GM21360 (cell line): ENCODE data around the gene C11orf24.
"Not testable (repeated sequence)": the region's sequence is repeated elsewhere in the genome, so short reads cannot be mapped to it uniquely, and the experiment has no call there.

Experiments used
- ATAC-seq: cut with Tn5 transposase; IDR thresholded peaks from one replicate; pipeline ENCODE4 v1.9.1; 2021; ENCODE audit warnings: mild to moderate bottlenecking, moderate library complexity; ENCODE audit not compliant: unreplicated experiment

The C11orf24 gene

DNA sequence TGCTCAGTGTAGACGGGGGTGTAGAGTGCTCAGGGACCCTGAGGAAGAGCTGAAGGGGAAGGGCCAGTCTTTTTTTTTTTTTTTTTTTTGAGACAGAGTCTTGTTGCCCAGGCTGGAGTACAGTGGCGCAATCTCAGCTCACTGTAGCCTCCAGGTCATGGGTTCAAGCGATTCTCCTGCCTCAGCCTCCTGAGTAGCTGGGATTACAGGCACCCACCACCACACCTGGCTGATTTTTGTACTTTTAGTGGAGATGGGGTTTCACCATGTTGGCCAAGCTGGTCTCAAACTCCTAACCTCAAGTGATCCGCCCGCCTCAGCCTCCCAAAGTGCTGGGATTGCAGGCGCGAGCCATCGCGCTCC lies 27.7 kb upstream of the C11orf24 start:
- ATAC-seq, result not testable (repeated sequence)

DNA sequence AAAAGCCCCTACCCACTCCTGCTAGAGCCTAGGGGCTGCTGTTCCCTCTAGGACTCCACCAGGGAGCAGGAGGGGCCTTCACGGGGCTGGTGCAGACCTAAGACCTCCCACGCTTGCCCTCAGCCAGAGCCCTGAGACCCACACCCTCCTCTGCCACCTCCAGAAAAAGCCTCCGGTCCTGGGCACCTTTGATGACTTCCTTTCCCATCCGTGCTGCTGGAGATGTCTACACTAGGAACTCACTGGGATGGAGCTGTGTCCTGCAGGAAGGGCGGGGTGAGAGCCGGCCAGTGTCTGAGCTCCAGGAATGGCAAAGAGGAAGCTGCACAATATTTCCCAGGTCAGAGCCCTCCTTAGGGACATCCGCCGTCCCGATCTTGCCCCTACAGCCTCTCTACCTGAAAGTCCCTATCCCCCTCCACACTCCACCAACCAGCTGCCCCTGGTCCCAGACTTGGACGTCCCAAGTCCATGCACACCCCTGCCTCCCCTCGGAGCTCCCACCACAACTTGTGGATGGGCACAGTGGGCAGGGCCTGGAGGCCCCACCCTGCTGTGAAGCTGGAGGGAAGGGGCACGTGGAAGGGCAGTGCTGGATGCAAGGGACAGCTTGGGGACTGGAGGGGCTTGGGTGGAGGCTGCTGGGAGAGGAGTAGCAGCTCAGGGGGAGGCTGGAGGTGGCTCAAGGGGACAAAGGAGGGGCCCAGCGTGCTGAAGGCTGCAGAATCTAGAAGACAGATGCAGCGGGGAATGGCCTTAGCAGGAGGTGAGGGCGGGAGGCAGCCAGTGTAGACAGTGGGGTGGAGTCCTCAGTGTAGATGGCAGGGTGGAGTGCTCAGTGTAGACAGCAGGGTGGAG lies 27.1 kb upstream of the C11orf24 start:
- no peak for ATAC-seq

DNA sequence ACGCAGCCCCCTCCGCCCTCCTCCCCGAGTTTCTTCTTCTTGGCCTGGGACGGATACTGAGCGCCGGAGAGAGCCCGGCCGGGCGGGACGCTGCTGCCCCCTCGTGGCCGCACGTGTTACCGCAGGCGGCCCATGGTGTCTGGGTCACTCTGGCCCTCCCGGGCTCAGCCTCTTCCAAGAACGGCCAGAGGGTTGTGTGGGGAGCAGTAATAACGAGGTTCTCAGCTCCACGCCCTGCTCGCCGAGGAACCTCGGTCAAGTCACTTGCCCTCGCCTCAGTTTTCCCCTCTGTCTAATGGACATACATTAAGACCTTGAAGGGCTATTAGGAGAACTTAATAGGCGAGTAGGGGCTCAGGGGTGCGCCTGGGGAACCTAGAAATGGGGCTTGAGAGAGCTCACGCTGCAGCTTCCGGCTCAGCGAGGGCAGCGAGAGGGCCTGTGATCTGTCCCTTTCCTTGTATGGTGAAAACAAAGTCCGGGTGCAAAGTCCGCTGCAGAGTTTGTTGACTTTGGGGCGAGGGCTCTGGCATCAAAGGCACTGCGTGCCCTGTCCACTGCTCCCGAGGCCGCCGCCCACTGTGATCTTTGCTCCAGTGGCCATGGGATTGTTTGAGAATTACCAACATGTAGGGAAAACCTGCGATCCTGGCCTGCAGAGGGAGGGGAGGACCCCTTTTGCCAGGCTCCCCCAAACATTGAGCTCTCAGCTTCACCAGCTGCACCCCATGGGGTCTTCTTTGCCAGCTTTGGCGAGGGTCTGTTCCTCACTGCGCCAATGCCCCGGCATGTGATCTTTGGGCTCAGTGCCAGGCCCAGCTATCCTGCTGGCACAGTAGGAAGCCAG lies 26.3 kb upstream of the C11orf24 start:
- ATAC-seq, result no peak

DNA sequence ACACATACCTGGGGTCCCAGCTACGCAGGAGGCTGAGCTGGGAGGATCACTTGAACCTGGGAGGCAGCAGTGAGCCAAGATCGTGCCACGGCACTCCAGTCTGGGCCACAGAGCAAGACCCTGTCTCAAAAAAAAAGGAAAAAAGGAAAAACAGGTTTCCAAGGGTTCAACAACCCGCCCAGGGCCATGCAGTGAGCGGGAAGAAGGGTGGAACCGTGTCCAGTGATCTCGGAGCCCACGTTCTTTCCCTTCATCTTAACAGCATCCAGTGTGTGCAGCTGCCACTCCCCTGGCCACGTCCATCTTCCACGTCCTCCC lies 25.7 kb upstream of the C11orf24 start:
- ATAC-seq, result no peak

DNA sequence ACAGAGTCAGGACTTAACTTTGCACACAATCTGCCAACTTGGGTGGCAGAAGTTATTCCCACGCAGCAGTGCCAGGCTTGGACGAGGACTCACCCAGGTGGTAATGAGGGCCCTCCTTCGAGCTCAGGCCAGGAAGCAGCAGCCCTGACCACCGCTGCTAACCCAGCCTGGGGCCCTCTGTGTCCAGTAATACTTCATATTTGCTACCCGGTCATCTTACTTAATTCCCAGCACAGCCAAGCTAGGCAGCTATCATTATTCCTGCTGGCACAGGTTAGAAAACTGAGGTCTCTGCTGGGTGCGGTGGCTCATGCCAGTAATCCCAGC lies 25.2 kb upstream of the C11orf24 start:
- no peak for ATAC-seq

DNA sequence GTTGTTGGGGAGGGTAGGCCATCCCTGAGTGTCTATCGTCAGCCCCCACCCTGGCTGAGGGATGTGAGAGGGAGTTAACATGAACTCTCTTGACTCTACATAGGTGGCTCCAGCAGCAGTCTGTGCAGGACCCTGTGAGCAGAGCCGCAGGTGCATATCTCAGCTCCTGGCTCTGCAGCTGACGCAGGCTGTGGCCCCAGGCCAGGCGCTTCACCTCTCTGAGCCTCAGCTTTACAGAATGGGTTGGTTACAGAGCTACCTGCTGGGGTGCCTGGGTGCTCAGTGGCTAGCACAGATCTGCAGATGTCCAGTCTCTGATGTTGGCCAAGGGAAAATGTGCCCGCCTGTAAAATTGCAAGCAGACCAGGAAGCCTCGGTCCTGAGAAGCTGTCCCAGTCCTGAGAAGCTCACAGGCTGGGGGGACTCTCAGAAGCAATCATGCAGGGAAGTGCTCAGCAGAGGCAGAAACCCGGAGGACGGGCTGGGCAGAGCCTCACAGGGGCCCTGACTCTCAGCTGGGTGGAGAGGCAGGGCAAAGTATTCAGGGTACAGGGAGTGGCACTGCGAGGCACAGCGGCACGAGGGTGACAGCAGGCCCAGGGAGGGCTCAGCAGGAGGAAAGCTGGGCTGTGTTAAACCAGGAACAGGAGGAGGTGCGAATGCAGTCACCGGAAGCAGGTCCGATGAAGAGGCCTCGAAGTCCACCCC lies 24.7 kb upstream of the C11orf24 start:
- ATAC-seq, result no peak

DNA sequence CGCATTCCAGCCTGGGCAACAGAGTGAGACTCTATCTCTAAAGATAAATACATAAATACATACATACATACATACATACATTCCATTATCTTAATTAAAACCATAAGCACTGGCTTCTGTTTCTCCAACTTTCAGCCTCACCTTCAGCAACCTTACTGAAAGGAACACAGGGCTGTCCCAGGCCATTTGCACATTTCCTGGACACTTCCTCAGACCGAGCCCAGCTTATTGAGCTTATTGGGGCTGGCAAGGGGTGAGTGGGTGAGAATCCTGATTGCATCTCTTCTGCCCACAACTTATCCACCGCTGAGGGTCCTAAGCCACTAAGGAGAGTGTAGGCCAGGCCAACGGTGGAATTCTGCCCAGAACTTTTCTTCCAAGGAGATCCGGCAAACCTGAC lies 24.2 kb upstream of the C11orf24 start:
- ATAC-seq, result no peak

DNA sequence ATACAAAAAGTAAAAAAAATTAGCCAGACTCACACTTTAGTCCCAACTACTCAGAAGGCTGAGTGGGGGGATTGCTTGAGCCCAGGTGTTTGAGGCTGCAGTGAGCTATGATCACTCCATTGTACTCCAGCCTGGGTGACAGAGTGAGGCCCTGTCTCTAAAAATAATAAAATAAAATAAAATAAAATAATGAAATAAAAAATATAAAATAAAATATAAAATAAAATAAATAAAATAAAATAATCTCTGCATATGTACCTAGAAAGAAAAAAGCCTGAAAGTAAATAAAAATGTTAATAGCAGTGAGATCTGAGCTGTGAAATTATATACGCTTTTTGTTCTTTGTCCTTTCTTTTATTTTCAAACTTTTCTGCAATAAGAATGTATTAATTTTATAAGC lies 23.5 kb upstream of the C11orf24 start:
- no peak for ATAC-seq

DNA sequence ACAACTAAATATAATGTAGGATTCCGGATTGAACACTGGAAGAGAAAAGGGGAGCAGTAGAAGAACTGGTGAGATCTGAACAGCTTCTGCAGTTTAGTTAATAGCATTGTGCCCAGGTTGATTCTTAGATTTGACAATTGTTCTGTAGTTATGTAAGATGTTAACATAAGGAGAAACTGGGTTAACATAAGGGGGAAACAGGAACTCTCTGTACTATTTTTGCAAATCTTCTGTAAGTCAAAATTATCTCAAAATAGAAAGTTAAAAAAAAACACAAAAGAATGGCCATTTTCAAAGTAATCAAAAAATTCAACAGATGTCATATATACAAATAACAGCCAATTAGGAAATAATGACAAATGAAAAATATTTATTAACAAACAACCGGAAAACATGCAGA lies 21.9 kb upstream of the C11orf24 start:
- ATAC-seq, result no peak

DNA sequence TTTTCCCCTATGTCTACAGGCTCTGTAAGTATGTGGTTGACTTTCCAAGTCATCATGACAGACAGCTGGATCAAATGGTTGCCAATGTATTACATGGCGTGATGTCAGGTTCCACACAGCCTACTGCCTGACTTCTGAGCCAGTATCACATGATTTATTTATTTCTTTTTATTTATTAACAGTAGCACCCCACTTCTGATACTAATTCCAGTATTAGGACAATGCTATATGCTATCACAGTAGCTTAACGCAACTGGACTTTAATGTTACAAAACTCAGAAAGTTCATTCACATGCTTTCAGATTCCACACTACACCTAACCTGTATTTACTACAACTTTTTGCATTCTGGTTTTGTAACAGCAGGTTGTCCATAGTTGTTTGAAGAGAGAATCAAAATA lies 17.7 kb upstream of the C11orf24 start:
- ATAC-seq, result no peak

DNA sequence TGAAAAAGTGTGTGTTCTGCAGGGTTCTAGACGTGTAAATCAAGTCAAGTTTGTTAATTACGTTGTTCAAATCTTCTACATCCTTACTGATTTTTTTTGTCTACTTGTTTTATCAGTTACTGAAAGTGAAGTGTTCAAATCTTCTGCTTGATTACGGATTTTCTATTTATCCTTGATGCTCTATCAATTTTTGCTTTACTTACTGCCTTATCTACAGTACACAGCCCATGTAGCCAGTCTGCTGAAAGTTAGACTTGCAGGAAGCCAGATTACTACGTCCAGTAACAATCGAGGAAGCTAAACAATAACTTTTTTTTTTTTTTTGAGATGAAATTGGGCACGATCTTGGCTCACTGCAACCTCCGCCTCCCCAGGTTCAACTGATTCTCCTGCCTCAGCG lies 15.6 kb upstream of the C11orf24 start:
- no peak for ATAC-seq

DNA sequence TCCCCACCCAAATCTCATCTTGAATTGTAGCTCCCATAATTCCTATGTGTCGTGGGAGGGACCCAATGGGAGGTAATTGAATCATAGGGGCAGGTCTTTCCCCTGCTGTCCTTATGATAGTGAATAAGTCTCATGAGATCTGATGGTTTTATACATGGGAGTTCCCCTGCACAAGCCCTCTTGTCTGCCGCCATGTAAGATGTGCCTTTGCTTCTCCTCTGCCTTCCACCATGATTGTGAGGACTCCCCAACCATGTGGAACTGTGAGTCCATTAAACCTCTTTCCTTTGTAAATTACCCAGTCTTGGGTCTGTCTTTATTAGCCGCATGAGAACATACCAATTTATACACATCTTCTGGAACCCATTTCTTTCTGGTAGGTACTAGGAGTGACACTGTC lies 12.8 kb upstream of the C11orf24 start:
- ATAC-seq, result not testable (repeated sequence)

DNA sequence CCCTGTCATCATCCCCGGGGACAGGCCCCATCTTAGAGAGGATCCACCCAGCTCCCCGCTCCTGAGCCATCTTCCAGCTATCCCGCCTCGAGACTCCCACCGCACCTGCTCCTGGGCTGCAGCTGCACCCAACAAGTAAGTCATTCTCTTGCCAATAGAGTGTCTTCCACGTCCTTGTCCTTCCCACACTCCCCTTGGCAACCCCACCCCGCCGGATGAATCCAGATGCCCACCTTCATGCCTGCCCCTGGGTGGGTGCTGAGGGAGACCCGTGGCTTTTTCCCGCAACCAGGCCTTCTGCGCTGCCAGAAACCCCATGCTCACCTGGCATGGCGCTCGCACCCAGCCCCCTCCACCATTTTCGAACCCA lies 11.1 kb upstream of the C11orf24 start:
- ATAC-seq, result no peak

DNA sequence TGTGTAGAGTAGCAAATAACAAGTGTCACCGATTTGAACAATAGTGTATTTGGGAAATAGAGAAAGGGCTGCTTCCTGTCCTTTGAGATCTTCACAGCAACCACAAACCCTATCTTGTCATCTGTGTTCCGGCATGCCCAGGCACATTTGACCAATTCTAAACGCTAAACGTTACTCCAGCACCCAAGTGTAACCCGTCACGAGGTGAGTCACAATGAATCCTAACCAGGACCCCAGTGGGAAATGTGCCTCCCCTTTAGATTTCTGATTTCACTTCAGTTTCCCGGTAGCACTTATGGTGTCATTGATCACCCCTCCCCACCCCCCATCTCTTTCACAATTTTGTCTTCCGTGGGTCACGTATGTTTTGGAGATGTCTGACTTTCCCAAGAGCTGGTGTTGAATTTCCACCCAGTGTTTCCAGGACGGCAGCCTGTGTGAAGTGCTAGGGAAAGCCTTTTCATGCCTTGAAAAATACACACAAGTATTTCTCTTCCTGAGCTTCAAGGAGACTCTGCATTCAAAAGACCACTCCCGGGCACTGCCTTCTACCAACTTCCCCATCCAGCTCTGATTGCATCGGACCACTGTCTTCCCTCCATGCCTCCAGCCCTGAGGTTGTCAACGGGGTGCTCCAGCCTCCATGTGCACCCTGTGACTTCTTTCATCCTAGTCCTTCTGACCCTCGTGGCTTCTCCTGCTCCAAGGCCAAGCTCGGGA lies 10.5 kb upstream of the C11orf24 start:
- peak; percentile 83 for ATAC-seq

DNA sequence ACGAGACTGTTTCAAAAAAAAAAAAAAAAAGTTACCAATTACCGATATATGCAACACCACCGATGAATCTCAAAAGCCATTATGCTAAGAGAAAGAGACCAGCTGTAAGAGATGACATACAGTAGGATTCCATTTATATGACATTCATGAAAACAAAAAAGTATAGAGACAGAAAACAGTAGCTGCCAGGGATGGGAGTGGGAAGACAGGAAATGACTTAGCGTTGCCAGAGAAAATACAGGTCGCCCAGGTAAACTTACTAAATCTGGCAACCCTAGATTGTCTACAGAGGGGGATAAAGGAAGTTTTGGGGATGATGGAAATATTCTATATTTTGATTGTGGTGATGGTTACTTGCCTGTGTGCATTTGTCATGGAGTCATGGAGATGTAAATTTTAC lies 7.9 kb upstream of the C11orf24 start:
- ATAC-seq, result no peak

DNA sequence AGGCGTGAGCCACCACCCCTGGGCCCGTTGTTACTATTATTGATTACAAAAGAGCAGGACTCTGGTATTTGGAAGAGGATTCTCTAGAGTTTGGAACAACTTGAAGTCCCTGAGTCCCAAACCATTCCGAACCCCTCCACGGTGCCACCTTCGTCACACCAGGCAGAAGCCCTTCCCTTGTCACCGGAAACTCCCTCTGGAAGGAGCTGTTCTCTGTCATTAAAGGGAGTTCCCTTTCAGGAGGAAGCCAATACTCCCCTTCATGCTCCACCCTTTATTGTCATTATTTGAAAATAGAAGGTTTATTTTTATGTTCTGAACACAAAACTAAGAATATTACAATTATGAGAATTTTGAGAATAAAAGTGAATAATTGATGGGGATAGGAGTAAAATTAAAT lies 5.1 kb upstream of the C11orf24 start:
- ATAC-seq, result no peak

DNA sequence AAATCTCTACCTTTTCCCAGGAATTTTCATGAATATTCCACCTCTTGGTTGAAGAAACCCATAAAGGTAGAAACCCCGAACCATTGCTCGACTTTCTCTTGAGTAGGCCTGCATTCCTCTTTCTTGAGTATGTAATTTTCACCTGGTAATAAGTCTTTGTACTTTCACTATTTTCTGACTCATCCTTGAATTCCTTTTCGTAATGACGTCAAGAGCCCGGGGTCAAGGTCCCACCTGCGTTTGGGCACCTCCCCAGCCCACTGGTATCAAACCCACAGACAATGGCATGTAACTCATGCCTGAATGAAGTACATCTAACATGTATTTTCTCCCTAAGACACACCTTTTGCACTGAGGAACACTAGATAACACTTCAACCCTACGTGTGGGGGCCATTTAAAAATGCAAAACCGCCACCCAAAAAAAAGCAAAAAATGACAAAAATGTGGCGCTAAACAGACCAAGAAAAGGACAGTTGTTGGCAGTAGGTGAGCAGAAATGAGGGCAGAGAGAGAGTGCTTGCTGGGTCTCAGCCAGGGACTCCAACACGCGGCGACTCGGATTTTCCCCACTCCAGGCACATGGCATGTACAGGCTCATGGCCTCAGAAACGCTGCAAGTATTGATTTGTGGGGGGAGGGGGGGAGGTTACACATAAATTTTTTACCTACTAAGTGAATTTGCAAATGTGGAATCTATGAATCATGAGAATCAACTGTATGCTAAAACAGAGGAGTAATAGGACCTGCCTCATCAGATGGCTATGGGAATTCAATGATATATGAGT lies 4.1 kb upstream of the C11orf24 start:
- no peak for ATAC-seq

DNA sequence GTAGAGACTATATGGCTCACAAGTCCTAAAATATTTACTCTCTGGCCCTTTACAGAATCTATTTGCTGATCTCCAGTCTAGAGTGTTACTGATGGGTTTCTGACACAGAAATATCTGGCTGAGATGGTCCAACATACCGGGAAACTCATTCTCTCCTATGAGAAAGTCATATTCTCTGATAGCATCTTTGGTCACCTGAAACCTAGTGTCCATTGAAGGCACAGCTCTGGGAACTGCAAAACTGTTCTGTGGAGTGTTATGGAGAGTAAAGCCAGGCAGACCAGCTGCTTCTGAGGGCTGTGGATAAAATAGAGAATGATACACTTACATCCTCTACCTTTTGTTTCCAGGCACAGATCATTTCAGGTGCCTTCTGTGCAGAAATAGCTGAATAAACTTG lies 2.5 kb upstream of the C11orf24 start:
- ATAC-seq, result no peak

DNA sequence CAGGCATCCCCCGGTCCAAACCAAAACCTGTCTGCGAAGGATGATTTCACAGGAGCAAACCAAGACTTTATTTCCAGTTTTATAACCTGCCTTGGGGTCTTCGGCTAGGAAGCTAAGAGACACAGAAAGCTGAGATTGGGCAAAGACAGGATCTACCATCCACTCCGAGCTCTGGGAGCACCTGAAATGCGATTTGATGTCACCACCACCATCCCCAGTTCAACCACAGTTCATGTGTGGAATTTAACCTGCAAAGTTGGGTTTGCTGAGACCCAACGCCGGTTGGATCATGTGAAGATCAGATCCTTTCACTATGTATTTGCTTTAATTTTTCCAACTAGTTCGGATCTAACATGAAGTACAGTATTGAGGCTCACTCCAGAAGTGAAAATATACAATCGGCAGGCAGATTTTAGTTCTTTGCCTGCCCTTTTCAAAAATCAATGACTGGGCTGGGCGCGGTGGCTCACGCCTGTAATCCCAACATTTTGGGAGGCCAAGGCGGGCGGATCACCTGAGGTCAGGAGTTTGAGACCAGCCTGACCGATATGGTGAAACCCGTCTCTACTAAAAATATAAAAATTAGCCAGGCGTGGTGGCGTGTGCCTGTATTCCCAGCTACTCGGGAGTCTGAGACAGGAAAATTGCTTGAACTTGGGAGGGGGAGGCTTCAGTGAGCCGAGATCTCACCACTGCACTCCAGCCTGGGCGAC lies 1.4 kb upstream of the C11orf24 start:
- ATAC-seq, result no peak
